Rectal smooth muscle tissue (tissue), 1 donor: Measurements from ENCODE around the gene XPOT.

Experiments
- H3K27ac ChIP-seq: one replicate; pipeline ENCODE4 v1.7.0; 2013; ENCODE audit warnings: low read depth, low read length, inconsistent platforms
- H3K27me3 ChIP-seq: one replicate; pipeline ENCODE4 v1.7.0; 2013; ENCODE audit warnings: low read length; ENCODE audit not compliant: control insufficient read depth, insufficient read depth
- H3K36me3 ChIP-seq: one replicate; pipeline ENCODE4 v1.7.0; 2013; ENCODE audit warnings: low read length; ENCODE audit not compliant: control insufficient read depth, insufficient read depth
- H3K4me1 ChIP-seq: one replicate; pipeline ENCODE4 v1.7.0; 2013; ENCODE audit warnings: low read length; ENCODE audit not compliant: control insufficient read depth, insufficient read depth
- H3K4me3 ChIP-seq: one replicate; pipeline ENCODE4 v1.7.0; 2013; ENCODE audit warnings: low read length
- H3K9ac ChIP-seq: one replicate; pipeline ENCODE4 v1.7.0; 2013; ENCODE audit warnings: low read length

XPOT gene

GRCh38 chr12:64431791-64432190 lies 27.6 kb downstream of the XPOT start:
- Histone ChIP-seq H3K4me3 (no peak overlapping the region), H3K27me3 (no peaks in the 10 kb centered on the region), H3K27ac (no peak overlapping the region), H3K4me1 (no peaks in the 10 kb centered on the region), H3K9ac (no peak overlapping the region), H3K36me3 (peaks cover 19% of the 10 kb centered on the region)

DNA sequence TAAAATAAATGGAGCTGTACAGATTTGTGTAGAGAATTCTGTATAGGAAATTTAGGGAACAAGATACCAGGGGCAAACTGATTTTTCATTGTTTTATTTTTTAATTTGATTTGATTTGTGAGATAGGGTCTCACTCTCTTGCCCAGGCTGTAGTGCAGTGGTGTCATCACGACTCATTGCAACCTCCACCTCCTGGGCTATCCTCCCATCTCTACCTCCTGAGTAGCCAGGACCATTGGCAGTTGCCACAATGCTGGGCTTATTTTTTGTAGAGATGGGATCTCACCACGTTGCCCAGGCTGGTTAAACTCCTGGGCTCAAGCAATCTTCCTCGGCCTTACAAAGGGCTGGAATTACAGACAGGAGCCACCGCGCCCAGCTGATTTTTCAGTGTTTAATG lies 29.7 kb downstream of the XPOT start:
- no peaks in the 10 kb centered on the region for H3K4me1 ChIP-seq
- H3K36me3 ChIP-seq = peaks cover 15% of the 10 kb centered on the region
- no peak overlapping the region for H3K27ac ChIP-seq
- no peak overlapping the region for H3K4me3 ChIP-seq
- H3K27me3 ChIP-seq = no peaks in the 10 kb centered on the region
- H3K9ac ChIP-seq = no peak overlapping the region

GRCh38 chr12:64440100-64440499 lies 35.9 kb downstream of the XPOT start:
- Histone ChIP-seq H3K4me1 (no peaks in the 10 kb centered on the region), H3K36me3 (peaks cover 12% of the 10 kb centered on the region), H3K27me3 (no peaks in the 10 kb centered on the region), H3K9ac (no peak overlapping the region), H3K27ac (no peak overlapping the region), H3K4me3 (no peak overlapping the region)

GRCh38 chr12:64445490-64445889 lies 41.3 kb downstream of the XPOT start:
- no peak overlapping the region for H3K9ac ChIP-seq
- peaks cover 7% of the 10 kb centered on the region for H3K36me3 ChIP-seq
- H3K4me3 ChIP-seq = no peak overlapping the region
- no peaks in the 10 kb centered on the region for H3K4me1 ChIP-seq
- no peak overlapping the region for H3K27ac ChIP-seq
- H3K27me3 ChIP-seq = no peaks in the 10 kb centered on the region

GRCh38 chr12:64446295-64446694 lies 42.1 kb downstream of the XPOT start:
- Histone ChIP-seq H3K4me1 (peaks cover 4% of the 10 kb centered on the region), H3K27me3 (no peaks in the 10 kb centered on the region), H3K9ac (no peak overlapping the region), H3K4me3 (no peak overlapping the region), H3K36me3 (peaks cover 7% of the 10 kb centered on the region), H3K27ac (no peak overlapping the region)

GRCh38 chr12:64450057-64450640 lies 46.0 kb downstream of the XPOT start:
- no peaks in the 10 kb centered on the region for H3K27me3 ChIP-seq
- H3K4me1 ChIP-seq = peaks cover 8% of the 10 kb centered on the region
- H3K27ac ChIP-seq = no peak overlapping the region
- no peak overlapping the region for H3K4me3 ChIP-seq
- peaks cover under 1% of the 10 kb centered on the region for H3K36me3 ChIP-seq
- no peak overlapping the region for H3K9ac ChIP-seq

DNA sequence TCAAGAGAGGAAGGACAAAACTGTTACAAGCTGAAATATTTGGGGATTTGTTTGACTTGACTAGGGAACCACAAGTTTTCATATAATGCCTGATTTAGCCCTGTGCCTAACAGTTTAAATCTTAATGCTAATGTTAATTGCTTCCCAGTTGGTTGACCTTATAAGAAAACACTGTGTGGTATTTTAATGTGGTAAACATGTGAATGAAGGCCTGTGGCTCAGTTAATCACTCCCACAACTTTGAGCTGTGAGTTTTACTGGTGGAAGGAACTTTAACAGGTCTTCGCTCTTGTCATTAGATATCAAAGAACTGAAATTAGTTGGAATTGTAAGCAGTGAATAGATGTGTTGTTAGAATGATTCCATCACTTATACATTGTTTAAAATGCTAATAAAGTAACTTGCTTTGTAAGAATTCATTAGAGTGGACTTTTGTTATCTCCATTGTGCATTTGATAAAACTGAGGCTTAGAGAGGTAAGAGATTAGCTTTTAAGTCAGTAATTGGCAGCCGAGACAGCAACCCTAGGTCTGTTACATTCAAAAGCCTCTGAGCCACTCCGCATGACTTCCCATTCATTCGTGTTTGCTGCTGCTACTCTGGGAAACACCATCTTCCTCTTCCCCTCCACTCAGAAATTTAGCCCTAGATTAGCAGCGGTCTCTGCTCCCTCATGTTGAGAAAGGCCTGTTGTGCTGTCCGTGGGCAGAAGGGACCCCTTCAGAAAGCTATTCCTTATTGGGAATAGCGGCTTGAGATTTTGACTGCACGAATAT lies 46.7 kb downstream of the XPOT start:
- H3K27me3 ChIP-seq = no peaks in the 10 kb centered on the region
- peak overlapping the region; percentile 34 for H3K9ac ChIP-seq
- H3K4me1 ChIP-seq = peaks cover 8% of the 10 kb centered on the region
- H3K4me3 ChIP-seq = peak overlapping the region; percentile 78
- no peak overlapping the region for H3K27ac ChIP-seq
- no peaks in the 10 kb centered on the region for H3K36me3 ChIP-seq

- Histone ChIP-seq H3K4me1 (peaks cover 8% of the 10 kb centered on the region), H3K4me3 (peak within 1 kb of the TSS; percentile 78), H3K9ac (peak within 1 kb of the TSS; percentile 86), H3K27me3 (no peaks in the 10 kb centered on the region), H3K36me3 (peaks cover 3% of the 10 kb centered on the region), H3K27ac (peak within 1 kb of the TSS; percentile 93)
Measured at GRCh38 chr12:64451687-64452558, 47.7 kb downstream of the XPOT start, which contains the start of gene TBK1. Gene TBK1 (plus strand): TSS chr12:64452120. CDS start chr12:64455871, 3,751 bp downstream.

DNA sequence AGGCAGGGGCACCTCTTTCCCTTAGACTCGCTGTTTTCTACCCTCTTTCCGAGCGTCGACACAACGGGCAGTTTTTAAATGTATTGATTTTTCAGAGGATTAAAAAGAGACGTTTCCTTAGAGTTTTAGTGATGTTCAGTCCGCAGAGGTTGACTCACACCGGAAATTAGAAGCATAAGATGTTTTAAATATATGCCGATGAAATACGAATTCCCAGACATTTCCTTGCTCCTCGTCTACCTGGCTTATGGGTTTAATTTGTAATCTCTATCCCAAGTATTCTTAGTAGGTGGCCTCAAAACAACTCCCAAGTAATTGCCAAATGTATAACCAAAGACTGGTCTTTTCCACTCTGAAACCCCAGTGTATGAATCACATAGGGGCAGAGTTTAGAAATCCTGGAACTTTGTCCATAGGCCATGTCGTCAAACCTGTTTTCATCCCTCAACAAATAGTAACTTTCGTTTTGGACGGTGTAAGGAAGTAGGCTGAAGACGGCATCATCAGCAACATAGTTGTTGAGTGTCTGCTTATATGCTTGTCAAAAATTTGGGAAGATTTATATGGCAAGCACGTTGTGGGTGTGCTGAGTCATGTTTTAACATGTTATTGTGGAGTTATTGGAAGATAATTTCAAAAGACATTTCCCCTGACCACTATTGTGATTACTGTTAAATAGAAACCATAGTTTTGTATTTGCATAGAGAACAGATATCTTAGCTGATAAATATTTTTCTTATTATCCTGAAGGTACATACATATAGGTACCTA lies 48.6 kb downstream of the XPOT start:
- peak overlapping the region; percentile 86 for H3K9ac ChIP-seq
- H3K4me1 ChIP-seq = peaks cover 8% of the 10 kb centered on the region

GRCh38 chr12:64455506-64455905 lies 51.3 kb downstream of the XPOT start:
- H3K27ac ChIP-seq = no peak overlapping the region
- peaks cover 3% of the 10 kb centered on the region for H3K36me3 ChIP-seq
- no peak overlapping the region for H3K9ac ChIP-seq
- H3K4me1 ChIP-seq = peaks cover 13% of the 10 kb centered on the region
- H3K27me3 ChIP-seq = no peaks in the 10 kb centered on the region
- H3K4me3 ChIP-seq = no peak overlapping the region

More for the DNA sequence above, 48.6 kb downstream of the XPOT start:
- no peaks in the 10 kb centered on the region for H3K27me3 ChIP-seq
- peaks cover 3% of the 10 kb centered on the region for H3K36me3 ChIP-seq
- H3K4me3 ChIP-seq = peak overlapping the region; percentile 78
- peak overlapping the region; percentile 93 for H3K27ac ChIP-seq

GRCh38 chr12:64456119-64456518 lies 51.9 kb downstream of the XPOT start:
- Histone ChIP-seq H3K36me3 (peaks cover 3% of the 10 kb centered on the region), H3K4me3 (no peak overlapping the region), H3K27me3 (no peaks in the 10 kb centered on the region), H3K4me1 (peaks cover 11% of the 10 kb centered on the region), H3K27ac (no peak overlapping the region), H3K9ac (no peak overlapping the region)

GRCh38 chr12:64457032-64457431 lies 52.8 kb downstream of the XPOT start:
- Histone ChIP-seq H3K4me3 (no peak overlapping the region), H3K36me3 (peaks cover 8% of the 10 kb centered on the region), H3K9ac (no peak overlapping the region), H3K27ac (no peak overlapping the region), H3K4me1 (peaks cover 9% of the 10 kb centered on the region), H3K27me3 (no peaks in the 10 kb centered on the region)
